NOMO-1 (cell line): Measurements from ENCODE around the gene NUDT13.

Experiments
- DNase-seq, 2 experiments: peaks; one replicate each; lab custom pipeline; 2025; ENCODE audit not compliant: unreplicated experiment in 2 of 2; lab: John Stamatoyannopoulos, UW

The NUDT13 gene

GRCh38 chr10:73161079-73161478 is 50.8 kb downstream of the NUDT13 start:
- no peak for DNase-seq

- no peak for DNase-seq
Observed at GRCh38 chr10:73161662-73162061, 51.4 kb downstream of the NUDT13 start.

GRCh38 chr10:73163096-73163495 is 52.8 kb downstream of the NUDT13 start:
- no peak for DNase-seq

- no peak for DNase-seq
Observed at GRCh38 chr10:73166972-73167371, 56.7 kb downstream of the NUDT13 start.

- DNase-seq, result no peak
Observed at GRCh38 chr10:73167458-73167782, 57.2 kb downstream of the NUDT13 start.

- DNase-seq, result peak; percentile 75 to 84
Observed at GRCh38 chr10:73167783-73168464, 57.7 kb downstream of the NUDT13 start, which contains the start of the genes ECD and FAM149B1. Gene ECD, minus strand, starts transcription at chr10:73168008. Its CDS starts 4,071 bp downstream, at chr10:73163937. Gene FAM149B1, plus strand, starts transcription at chr10:73168119. Its CDS starts 221 bp downstream, at chr10:73168340.

- DNase-seq, result no peak
Observed at GRCh38 chr10:73168465-73168803, 58.2 kb downstream of the NUDT13 start.

- DNase-seq, result no peak
Observed at GRCh38 chr10:73169320-73169719, 59.1 kb downstream of the NUDT13 start.

- no peak for DNase-seq
Observed at GRCh38 chr10:73172867-73173266, 62.6 kb downstream of the NUDT13 start.

- no peak for DNase-seq
Observed at GRCh38 chr10:73174148-73174925, 64.1 kb downstream of the NUDT13 start.
